Posterior cingulate gyrus (tissue), 11 donors: ENCODE results near the gene KCNMB1.
A peak's percentile ranks its signal among the peaks of the same experiment; 100 is the strongest.

Experiments
- DNase-seq, 10 donors: peaks; one replicate each; pipeline versions ENCODE4 v3.0.0 to v3.0.0-alpha.2; 2020 to 2021; ENCODE audit warnings: mixed read lengths in 3 of 10
- intact Hi-C: fragments of 100-400 bp; cut with DNase I; formaldehyde crosslinking; loops from one replicate; pipeline ENCODE4 v1.15.1; 2023

KCNMB1 gene

DNA sequence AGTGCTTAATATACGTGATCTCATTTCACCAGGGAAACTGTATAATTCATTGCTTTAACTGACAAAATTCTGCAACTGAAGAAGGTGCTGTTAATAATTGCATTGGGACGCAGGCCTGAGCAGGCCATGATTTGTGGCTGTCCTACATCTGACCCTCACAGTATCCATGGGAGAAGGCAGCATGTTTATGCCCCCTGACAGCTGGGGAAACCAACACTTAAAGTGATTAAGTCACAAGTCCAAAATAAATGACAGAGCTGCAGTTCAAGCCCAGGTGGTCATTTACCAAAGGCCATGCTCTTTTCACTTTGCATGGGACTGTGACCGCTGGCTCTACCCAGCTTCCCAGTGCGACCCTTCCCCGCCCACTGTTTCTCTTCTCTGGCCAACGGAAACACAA lies 30.5 kb upstream of the KCNMB1 start:
- no peak for DNase-seq
- intact Hi-C loops, result loop anchor here (10.0 kb wide), 1 partner anchor 315 kb away; the partner anchor contains the start of gene FOXI1

DNA sequence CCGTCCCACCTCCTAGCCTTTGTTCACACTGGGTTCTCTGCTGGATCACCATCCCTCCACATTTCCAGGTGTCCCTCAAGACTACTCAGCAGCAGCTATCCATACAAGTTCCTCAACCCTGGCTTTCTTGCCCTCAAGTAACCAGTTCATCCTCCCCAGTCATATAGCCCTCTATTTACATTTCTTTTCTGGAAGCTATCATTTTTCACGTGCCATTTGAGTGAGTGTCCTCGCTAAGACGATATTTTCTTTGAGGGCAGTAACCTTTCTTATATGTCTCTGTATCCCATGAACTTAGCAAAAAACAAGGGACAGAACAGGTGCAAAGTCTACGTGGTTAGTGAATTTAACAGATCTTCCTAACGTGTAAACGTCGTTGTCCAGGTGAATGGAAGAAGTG lies 29.6 kb upstream of the KCNMB1 start:
- DNase-seq, result no peak
- intact Hi-C loops, result no loop called here

DNA sequence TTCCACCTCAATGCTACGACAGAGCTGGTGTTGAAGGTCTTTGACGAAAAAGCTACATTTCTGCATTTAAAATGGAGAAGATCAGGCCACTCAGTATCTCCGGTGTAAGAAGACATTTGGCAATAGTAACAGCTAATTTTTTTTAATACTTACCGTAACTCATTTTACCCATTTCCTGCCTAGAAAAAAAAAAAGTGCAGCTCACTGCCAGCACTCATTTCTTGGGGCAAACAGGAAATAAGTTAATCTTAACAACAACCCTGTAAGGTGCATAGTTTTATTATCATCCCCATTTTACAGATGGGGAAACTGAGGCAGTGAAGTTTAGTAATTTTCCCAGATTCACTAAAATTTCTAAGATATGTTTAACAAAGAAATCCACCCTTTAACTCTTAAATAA lies 27.4 kb upstream of the KCNMB1 start:
- intact Hi-C loops, result no loop called here
- DNase-seq, result no peak

DNA sequence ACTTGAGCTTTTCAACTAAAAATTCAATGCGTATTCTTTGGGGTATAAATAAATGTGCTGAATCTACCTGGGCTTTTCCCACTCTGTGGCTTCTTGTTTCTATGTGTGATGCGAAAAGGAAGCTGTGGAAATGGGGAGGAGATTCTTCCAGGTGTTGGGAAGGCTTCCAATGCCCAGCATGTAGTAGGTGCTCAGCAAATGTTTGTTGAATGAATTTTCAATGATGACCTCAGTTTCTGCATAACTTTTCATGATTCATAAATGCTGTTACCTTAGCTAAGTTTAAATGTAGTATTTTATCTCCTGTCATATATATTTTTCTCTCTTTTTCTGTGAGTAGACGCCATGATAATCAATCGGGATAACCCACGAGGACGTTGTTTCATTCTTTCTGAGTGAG lies 25.6 kb upstream of the KCNMB1 start:
- intact Hi-C loops, result no loop called here

DNA sequence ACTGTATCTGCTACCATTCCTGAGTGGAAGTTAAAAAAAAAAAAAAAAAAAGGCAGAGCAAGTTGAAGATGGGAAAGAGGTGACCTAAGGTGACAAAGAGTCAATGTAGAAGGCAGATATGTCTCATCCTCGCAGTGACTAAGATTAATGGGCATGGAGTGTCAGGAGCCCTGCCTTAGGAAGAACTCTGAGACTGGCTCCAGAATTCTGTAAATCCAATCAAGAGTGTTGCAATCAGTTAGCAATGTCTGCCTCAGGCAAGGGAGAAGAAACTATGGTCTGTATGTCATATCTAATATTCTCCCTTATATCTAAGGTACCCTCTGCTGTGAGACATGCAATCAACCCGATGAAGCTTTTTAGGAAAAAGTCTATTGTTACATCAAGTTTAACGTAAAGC lies 24.7 kb upstream of the KCNMB1 start:
- intact Hi-C loops, result no loop called here
- DNase-seq, result no peak

More for the DNA sequence above, 25.6 kb upstream of the KCNMB1 start:
- DNase-seq, result no peak

DNA sequence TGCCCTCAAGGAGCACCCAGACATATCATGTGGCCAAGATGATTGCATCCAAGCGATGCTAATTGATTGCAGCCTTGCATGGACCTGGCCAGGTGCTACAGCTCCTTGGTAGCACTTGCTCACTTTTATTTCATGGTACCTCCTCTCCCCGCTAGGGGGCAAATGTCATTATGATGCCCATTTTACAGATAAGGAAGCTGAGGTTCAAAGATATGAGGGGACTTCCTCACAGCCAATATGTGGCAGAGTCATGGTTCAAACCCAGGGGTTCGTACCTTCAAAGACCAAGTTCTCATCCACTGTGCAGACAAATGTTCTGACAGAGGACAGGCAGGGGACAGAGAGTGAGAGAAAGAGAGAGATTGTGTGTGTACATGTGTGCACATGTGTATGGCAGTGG lies 21.9 kb upstream of the KCNMB1 start:
- intact Hi-C loops, result no loop called here
- no peak for DNase-seq

DNA sequence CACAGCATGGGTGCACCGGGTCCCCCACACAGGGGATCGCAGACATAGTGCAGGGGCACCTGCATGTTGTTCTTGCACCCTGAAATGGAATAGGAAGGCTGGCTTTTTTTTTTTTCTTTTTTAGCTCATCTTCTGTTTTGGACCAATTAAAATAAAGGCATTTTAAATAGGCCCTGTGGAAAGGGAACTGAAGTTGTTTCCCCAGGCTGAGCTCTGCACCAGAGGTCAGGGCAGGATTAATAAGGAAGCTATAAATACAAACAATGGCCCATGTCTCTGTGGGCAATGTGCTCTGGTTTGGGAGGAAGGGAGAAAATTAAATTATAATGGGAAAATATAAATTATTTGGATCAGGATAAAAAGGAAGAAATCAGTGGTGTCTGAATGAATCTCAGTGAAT lies 21.2 kb upstream of the KCNMB1 start:
- no peak for DNase-seq
- intact Hi-C loops, result no loop called here

DNA sequence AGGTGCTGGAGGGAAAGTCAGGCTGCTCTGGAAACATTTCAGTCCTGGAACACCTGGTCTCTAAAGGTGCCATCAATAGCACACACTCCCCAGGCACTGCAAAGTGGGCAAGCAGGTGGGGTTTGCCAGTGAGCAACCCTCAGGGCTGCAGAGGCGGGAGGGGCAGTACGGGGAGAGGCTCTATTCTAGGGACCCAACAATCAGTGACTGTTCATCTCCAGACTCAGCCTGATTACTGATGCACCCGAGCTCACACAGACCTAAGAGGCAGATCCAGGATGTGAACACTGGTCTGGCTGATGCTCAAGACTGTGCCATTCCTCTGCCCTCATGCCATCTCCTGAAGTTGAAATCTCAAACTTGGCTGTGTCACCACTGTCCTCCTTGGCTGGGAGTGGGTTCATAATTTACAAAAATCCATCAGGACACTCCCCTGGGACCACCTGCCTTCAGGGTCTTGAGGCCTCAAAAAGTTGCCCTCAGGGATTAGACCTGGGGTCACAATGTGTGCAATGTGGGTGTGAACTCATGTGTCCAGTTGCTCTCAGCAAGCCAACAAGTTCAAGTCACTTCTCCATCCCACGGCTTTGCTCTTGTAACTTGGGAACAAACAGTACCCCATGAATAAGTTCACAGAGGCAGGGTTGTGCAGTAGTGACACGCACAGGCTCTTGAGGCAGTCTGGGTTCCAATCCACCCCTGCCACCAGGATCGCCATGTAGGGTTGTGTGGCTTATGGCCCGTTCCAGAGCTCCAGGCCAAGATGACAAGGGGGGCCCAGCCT lies 19.9 kb upstream of the KCNMB1 start:
- intact Hi-C loops, result no loop called here
- DNase-seq, result no peak

DNA sequence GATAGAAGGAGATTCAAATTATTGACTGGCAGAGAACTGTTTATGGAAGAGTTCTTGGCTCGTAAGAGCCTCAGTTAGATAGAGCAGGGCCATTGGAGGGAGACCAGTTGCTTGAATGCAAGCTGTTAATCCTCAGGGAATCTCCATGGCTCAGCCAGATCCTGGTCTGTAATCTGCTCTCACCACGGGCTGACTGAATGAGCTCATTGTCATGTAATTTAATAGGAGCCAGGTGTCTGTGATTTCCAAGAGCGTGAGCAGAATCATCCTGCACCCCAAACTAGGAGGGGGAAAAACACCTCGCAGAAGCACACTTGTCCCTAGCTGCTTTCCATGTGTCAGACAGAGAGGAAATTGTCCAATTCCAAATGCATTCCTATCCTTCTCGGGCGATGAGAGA lies 19.1 kb upstream of the KCNMB1 start:
- DNase-seq, result no peak
- intact Hi-C loops, result no loop called here

DNA sequence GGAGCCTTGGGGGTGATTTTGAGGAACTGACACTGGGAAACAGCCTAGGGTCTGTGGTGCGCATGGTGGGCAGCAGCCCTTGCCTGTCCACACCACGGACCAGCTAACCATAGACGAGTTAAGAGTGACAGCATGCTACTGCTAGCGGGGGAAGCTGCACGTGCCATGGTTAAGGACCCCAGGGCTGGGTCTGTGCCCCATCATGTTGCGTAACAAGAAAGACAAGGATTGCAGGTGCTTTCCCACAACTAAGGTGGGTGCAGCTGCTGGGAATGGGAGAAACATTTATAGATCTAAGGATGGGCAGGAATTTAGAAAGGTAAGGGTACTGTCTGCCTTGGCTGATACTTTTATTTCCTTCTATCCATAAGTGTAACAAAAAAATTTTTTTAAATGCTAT lies 17.9 kb upstream of the KCNMB1 start:
- intact Hi-C loops, result no loop called here
- no peak for DNase-seq

DNA sequence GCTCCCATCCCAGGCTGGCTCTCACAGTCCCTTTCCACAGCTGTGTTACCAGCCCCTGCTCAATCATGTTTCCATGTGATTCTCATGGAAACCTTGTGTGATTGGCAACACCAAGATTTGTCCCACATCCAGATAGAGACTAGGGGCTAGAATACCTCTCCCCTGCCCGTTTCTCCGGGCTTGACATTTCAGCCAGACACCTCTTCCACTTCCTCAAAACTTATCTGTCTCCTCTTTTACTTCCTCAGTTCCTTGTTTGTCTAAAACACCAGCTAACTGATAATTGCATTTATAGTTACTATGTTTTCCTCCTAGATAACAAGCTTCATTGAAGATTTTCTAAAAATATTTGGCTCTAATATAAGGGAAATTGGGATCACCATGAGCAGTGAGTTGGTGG lies 16.6 kb upstream of the KCNMB1 start:
- DNase-seq, result no peak
- intact Hi-C loops, result no loop called here

DNA sequence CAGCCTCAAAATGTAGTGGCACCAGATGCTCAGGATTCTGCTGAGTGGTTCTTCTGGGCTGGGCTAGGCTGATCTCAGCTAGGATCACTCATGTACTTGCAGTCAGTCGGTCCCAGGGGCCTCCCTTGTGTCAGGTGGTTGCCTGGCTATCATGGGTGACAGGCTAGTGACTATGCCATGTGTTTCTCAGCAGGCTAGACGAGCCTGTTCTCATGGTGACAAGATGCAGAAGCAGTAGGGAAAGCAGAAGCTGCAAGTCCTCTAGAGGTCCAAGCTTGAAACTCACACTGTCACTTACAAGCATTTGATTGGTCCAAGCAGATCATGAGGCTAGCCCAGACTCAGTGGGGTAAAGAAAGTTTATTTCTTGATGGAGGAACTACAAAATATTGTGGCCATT lies 15.2 kb upstream of the KCNMB1 start:
- no peak for DNase-seq
- intact Hi-C loops, result no loop called here

DNA sequence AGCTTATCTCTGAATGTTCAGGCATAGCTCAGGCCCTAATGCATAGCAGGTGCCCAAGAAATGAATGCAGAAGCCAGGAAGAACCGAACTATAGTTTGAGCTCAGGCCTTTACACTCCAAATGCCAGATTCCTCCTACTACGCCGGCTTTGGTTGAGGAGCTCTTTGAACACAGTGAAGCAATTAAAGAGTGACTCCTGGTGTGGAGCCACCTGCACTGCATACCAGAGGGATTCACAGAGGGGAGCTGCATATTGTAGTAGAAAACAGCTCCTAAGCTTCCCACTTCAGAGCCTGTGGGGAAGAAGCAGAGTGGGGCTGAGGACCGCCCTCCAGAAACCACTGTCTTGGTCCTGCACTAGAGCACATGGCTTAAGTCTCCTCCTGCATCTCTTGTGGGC lies 14.5 kb upstream of the KCNMB1 start:
- intact Hi-C loops, result no loop called here
- DNase-seq, result no peak

DNA sequence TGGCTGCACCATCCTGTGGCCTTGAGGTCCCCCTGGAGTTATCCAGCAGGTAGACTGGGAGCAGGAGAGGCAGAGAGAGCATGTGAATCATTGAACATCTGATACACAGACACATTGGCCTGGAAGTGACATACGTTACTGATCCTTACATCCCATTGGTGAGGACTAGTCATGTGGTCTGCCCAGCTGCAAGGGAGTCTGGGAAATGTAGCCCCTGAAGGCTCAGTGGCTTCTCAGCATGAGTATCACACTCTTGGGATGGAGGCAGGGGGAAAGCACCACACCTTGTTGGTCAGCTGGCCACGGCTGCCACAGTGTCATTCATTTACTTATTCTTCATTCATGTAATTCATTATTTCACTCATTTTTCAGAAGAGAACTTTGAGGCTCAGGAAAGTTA lies 13.3 kb upstream of the KCNMB1 start:
- intact Hi-C loops, result no loop called here

DNA sequence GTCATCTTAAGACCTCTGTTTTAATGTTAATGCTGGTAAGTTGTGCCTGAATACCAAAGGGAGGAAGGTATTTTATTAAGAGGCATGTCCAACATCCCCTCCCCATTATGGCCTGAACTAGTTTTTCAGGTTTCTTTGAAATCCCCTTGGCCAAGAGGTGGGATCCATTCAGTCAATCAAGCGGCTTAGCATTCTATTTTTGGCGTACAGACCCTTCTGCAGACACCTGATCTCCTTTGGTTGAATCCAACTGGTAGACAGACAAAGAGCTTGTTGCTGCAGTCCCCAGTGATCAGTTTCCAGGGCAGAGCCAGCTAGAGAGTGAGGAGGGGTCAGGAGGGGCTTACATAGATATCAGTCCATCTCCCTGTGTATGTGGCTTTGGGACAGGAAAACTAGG lies 7.9 kb upstream of the KCNMB1 start:
- intact Hi-C loops, result no loop called here
- DNase-seq, result no peak

More for the DNA sequence above, 13.3 kb upstream of the KCNMB1 start:
- no peak for DNase-seq

DNA sequence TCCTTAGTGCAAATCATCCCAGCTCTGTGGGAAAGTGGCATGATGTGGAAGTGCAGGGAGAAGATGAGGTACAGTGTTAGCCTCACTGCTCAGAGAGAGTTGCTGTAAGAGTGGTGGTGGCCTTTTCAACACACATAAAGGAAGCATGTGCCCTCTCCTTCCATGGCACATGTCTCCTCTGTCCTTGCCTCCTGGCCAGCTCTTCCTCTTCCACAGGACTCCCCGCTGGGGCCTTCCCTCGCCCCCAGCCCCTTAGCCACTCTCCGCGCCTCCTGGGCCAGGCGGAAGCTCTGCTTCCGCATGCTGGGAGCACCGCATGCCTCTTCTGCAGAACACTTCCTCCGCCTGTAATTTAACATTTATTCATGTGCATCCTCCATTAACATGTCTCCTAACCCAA lies 4.8 kb upstream of the KCNMB1 start:
- intact Hi-C loops, result no loop called here
- no peak for DNase-seq

DNA sequence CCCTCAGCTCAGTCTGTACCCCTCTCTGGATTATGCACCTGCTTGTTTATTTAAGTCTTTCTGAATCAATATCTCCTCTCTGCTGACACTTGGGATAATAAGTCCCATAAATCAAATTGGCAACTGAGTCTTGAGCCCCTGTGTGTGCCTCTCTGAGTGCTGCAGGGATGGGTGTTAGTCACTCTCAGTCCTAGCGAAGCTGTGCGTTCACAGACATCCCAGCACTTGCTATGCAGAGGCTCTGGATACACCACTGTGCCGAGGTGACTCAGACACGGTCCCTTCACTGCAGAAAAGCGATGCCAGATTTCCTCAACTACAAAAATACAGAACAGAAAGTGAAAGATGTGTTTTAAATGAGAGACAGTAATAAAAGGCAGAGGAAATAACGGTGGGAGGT lies 4.1 kb upstream of the KCNMB1 start:
- no peak for DNase-seq
- intact Hi-C loops, result no loop called here

DNA sequence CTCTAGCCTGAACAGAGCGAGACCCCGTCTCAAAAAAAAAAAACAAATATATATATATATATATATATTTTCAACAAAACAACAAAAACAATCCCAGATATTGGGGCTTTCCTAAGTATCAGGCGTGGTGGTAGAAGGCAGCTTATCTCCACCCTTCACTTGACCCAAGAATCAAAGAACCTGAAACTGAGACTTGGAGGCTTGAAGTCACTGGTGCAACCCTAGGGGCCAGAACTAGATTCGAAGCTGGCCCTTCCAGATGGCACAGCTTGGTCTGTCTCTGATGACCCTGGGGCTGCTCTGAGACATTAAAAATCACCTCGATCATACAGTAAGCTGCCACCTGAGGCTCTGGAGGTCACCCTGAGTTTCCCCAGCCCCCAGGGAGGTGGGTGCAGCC lies 1.3 kb upstream of the KCNMB1 start:
- intact Hi-C loops, result no loop called here
- no peak for DNase-seq

DNA sequence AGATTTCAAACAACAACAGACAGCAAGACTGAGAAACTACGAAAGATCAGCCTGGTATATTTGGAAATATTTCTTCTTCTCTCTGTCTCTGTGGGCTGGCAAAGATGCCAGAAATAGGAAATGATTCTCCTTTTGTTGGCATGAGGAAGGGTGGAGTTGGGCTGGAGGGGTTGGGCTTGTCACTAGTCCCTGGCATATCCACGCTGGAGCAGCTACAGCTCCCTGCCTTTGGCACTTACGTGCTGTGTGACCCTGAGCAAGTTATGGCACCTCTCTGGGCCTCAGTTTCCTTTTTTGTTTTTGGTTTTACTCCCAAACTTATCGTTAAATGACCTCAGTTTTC lies 354 bp upstream of the KCNMB1 start:
- intact Hi-C loops, result no loop called here
- no peak for DNase-seq

DNA sequence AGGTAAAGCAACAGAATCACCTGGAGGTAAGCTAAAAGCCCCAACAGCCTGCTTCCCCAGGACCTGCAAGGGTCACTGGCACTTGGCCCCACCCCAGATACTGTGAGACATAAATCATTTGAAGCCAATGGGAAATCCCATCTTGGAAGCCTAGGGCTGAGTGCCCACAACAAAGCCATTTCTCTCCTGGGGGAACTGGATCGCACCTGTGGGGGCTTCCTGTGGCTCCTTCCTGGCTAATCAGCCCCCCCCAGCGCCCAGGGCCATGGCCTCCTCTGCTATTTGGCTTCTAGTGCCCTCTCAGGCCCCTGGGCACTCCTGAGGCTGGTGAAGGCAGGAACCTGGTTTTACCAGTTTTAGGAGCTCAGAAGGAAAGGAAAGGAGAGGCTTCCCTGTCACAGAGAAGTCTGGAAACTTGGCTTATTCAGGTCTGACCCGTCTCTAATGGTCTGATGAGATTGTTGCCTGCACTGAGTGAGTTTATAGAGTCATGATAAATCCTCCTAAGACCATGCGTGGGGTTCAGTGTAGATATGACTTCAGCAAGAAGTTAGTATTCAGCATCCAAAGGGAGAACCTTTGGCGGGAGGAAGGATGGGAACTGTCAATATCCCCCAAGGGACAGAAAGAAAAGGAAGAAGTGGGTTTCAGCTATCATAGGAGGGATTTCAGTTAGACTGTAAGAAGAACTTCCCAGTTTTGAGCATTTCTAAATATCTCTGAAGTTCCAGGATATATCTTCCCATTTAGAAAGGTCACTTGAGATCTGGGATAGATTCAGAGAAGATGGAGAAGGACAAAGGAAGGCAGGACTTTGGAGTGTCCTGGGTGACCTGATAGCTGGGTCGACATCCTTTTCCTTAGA lies 1.2 kb downstream of the KCNMB1 start:
- peak in 1 of 10 donors; percentile 35 for DNase-seq
- intact Hi-C loops, result no loop called here

DNA sequence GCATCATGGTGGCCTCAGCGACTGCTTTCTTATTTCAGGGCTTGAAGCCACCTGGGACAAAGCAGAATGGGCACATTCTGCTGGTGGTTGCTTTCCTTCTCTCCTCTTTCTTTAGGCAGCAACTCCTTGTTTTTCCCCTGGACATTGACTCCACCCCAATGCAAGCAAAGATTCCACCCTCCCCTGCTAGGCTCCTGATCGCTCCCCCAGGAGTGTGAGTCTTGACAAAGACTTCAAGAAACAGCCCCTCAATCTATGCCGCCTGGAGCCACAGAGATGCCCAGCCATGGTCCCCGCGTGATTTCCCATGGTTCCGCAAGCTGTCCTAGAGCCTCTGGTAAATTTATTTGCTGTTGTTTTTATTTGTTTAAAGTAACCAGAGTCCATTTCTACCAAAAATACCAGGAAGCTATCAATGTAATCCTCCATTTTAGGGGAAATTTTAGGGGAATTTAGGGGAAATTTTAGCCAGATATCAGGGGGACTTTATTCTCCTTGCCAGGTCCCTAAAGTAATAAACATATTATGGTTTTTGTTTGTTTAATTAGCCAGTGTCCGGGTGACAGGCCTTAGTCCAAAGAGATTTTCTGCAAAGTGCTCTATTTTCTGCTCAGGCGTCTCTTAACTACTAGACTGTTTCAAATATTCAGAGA lies 2.3 kb downstream of the KCNMB1 start:
- intact Hi-C loops, result no loop called here

DNA sequence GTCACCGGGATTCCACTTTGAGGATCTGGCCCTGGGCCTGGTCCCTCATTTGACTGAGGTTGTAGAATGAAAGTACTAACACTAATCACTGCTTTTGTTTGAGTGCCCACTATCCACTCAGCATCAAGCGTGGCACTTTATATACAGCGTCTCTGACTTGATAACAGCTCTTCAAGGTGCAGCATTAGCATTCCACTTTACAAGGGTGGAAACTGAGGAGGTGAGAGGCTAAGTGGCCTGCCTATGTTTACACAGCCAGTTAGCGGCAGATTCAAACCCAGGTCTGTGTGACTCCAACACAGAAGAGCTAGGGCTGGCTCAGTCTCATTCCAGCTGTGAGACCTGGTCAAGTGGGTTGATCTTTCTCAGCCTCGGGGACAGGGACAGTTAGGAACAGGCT lies 5.9 kb downstream of the KCNMB1 start:
- intact Hi-C loops, result no loop called here

More for the DNA sequence above, 2.3 kb downstream of the KCNMB1 start:
- DNase-seq, result peak in 1 of 10 donors; percentile 30

More for the DNA sequence above, 5.9 kb downstream of the KCNMB1 start:
- DNase-seq, result no peak
